HG02852 (cell line): ENCODE data around the gene SLC12A7.

Experiments used
- ATAC-seq: cut with Tn5 transposase; IDR thresholded peaks from one replicate; pipeline ENCODE4 v1.9.1; 2021; ENCODE audit warnings: mild to moderate bottlenecking, moderate library complexity; ENCODE audit not compliant: unreplicated experiment

SLC12A7 gene

DNA sequence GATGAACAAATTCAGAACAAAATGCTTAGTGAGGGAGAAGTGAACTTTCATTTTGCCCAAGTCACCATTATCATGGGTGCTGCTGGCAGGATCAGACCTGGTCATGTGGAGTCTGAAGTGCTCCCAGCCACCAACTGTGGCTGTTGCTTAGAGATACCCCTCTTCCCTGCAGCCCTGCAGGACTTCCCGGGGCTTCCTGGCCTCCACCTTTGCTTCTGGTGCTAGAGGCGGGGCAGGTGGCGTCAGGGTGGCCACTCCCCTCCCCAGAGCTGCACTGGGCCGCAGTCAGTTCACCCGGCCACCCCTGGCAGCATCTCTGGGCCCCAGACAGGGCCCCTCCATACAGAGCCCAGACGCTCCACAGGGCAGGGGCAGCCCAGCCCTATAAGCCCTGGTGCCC, 30.0 kb upstream of the SLC12A7 start:
- no peak for ATAC-seq

DNA sequence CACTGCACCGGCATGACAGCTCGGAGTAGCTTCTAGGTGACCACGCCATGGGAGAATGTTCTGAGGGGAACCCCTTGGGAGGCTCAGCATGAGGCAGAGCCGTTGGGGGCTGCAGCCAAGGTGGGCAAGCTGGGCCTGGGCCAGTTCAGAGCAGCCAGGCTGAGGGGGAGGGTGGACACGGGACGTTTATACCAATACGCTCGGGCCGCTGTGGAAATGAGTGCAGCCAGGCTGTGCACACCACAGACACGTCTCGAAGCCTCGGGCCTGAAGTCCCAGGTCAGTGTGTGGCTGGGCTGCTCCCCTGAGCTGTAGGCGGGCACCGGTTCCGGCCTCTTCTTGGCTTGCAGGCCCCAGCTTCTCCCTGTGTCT, 28.9 kb upstream of the SLC12A7 start:
- no peak for ATAC-seq

DNA sequence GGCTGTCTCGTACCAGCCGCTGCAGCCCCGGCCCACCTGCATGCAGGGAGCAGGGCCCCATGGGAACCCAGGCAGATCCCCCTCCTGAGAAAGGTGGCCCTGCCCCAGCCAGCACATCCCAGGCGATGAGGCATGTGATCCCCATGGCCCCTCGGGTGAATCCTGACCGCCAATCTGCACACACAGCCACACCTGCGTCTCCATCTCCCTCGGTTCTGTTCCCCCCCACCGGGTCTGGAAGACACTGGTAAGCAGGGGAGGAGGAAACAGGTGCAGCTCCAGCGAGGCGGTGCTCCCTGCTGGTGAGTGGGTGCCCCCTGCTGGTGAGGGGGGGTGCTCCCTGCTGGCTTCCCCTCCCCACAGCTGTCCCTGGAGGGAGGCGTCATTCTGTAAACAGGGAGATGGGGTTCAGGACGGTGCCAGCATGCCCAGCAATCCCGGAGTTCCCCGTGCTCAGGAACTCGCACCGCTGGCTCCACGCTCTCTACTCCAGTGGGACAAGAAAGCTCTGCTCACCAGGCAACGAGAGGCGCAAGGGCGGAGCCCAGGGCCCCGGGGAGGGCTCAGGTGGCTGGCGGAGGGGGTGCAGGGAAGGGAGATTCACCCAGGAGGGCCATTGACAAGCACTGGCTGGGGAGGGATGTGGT, 28.4 kb upstream of the SLC12A7 start:
- ATAC-seq: peak; percentile 67

DNA sequence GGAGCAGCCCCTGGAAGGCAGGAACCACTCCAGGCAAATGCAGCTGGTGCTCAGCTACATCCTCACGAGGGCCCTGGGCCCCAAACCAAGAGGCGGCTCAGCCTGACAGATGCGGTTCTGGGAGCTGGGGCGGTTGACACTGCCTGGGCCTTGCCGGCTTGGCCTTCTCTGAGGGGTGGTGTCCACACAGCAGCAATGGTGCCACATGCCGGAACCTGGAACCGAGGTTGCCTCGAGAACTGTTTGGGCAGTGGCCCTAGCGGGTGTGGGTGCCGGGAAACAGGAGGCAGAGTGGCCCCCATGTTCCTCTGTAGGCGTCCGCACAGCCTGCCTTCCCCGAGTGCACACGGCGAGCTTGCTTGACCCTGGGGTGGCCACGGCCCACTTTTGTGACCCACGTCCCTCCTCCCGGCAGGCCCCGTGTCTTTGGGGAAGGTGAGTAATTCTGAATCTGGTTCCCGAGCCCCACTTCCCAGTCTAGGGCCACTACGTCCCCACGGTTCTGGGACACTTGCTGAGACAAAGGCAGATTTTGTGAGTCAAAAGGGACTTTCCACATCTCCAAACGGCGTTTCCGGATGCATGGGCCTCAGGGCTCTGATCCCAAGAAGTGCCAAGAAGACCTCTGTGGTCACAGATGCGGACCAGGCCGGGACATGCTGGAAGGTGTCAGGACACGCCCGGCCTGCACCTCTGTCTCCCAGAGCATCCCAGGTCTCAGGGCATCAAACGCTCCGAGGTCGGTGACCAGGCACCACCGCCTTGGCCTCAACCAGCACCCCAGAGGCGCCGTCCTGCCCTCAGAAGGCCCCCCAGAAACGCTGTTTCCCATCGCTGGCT, 27.7 kb upstream of the SLC12A7 start:
- ATAC-seq: peak; percentile 13

DNA sequence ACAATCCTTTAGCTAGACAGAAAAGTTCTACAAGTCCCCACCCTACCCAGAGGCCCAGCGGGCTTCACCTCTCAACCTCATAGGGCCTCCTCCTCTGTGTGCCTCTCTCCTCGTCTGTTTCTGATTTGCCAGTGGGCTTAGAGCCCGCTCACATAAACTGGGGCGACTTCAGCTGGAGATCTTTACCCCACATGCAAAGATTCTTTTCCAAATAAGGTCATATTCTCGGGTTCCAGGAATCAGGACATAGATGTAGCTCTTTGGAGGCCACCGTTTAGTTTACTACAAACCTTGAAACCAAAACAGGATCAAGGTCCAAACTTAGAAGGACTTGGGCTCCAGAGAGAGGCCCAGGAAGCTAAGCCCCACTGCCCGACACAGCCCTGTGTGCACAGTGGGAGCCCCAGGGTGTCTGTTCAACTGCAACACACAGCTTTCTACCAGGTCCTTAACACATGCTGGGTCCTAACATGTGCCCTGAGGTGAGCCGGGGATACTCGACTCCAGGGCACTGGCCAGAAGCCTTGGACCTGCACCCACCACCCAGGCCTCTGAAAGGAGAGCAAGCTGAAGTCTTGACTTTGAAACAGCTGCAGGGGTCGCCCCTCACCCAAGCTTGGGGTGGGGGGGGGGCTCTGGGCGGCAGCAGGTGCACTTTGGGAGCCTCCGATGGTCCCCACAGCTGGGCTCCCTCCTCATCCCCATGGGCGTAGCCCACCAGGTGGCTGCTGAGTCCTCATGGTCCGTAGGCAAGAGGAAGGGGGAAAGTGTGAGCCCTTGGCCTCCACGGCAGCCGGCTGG, 26.8 kb upstream of the SLC12A7 start:
- ATAC-seq: no peak

DNA sequence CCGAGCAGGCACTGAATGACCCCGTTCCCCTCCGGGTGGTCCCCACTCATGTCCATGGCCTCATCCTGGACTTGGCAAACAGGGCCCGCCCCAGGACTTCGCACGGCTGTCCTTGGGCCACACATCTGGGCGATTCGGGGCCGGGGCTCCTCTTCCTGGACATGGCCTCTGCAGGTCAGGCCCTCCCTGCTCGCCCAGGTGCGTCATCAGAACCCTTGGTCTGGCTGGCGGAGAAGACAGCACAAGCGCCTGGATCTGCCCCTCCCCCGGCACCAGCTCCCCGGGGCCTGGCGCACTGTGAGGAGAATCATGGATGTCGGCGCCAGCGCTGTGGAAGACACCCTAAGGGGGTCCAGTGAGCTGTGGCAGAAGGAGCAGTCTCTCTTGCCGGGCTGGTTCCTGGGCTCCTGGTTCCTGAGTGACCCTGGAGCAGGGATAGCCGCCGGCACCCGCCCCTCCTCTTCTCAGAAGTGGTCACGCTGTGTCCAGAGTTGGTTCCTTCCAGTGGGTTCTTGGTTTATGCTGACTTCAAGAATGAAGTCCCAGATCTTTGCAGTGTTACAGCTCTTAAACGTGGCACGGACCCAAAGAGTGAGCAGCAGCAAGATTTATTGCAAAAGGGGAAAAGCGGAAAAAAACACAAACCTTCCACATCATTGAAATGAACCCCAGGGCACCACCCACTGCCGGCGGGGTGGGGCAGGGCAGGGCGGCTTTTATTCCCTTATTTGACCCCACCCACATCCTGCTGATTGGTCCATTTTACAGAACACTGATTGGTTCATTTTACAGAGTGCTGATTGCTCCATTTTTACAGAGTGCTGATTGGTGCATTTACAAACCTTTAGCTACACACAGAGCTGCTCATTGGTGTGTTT, 25.9 kb upstream of the SLC12A7 start:
- no peak for ATAC-seq

DNA sequence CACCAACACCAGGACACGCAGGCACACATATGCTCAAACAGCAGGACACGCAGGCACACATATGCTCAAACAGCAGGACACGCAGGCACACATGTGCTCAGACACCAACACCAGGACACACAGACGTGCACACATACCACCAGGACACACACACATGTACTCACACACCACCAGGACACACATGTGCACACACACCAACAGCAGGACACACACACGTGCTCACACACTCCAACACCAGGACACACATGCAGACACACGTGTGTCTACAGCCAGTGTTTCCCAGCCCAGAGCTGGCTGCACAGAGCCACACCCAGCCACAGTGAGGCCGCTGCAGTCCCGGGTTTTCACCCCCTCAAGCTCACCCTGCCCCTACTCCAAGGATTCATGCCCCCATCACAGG, 25.0 kb upstream of the SLC12A7 start:
- ATAC-seq: no peak

DNA sequence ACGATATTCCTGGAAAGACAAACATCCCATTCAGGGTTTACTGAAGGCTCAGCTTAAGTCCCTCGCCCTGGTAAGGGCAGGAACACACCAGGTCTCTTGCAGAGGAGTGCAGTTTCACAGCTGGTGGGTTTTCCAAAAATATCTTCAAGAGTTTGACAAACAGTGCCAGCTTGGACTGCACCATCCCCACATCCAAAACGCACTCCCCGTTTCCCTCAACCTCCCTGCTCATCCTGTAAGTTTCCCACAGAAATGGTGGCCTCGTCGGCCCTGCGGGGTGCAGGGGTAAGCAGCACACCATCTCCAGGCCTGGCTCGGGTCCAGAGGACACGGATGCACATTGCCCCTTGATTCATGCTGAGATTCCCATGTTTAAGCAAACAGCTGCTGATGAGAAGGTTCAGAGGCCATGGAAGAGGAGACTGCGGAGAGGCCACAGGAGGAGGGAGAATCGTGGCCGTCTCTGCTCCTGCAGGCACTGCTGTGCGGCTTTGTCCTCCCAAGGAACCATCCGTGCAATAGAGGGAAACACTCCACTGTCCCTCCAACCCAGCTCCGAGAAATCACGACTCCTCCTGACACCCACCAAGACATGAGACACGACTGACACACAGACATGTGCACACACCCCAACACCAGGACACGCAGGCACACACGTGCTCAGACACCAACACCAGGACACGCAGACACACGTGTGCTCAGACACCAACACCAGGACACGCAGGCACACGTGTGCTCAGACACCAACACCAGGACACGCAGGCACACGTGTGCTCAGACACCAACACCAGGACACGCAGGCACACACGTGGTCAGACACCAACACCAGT, 24.0 kb upstream of the SLC12A7 start:
- no peak for ATAC-seq

DNA sequence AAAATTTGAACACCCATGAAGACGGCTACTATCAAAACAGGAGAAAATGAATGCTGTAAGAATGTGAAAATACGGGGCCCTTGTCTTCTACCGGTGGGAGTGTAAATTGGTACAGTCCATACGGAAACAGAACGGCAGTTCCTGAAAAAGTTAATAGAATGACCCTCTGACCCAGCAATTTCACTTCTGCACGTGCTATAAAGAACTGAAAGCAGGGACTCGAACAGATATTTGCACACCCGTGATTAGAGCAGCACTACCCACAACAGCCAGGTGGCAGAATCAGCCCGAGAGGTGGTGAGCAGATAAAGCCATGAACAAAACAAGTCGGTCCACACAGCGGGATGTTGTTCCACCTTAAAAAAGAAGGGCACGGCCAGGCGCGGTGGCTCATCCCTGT, 22.6 kb upstream of the SLC12A7 start:
- ATAC-seq: peak; percentile 54

DNA sequence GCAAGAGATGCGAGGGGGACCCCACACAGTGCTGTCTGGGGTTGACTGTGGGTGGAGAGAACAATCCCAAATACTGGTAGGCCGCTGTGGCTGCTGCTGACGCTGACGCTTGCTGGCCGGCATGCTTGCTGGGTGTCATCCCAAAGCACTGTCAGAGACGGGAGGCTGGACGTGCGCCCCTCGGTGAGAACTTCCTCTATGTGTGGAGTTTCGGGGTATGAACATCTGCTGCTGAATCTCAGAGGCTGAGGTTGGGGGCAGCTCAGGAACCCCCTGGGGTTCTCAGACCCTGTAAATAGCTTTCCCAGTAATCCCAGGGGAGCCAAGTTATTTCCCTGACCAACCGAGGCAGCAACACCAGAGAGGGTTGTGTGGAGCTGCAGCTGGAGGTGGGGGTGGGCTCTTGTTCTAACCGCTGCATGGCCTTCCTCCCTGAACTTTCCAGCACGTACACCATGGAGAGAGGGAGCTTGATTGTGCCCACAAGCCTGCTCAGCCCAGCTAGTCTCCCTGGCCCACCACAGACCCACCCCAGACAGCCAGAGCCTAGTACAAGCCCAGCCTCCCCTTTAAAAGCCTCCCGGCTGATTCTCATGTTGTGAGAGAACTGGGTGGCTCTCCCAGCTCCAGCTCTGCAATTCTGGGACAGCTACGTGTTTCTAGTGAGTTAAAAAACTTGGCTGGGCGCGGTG, 21.8 kb upstream of the SLC12A7 start:
- no peak for ATAC-seq

DNA sequence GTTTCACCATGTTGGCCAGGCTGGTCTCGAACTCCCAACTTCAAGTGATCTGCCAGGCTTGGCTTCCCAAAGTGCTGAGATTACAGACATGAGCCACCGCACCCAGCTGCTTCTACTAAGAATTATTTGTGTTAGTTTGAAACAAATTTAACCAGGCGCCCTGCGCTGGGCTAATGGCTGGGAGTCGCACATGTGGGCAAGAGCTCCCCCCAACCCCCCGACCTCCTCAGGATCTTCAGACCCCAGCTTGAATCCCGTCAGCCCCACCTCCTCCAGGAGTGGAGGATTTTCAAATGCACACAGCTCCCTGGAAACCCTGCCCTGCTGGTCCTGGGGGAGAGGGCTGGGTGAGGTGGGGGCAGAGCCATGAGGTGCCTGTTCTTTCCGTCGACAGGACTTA, 21.2 kb upstream of the SLC12A7 start:
- ATAC-seq: no peak

DNA sequence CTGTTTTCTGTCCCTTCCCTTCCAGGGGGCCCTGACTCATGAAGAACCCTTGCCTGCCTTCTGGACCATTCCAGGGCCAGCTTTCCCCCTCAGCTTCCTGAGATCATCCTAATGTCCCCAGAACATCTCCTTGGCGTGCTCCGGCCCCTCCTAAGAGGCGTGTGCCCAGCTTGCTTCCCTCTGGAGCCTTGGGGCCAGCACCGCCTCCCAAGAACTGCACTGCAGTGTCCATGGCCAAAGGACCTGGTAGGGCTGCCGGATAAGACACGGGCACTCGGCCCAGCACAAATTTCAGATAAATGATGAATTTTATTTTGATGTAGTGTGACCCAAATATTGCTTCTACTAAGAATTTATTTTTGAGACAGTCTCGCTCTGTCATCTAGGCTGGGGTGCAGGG, 20.7 kb upstream of the SLC12A7 start:
- ATAC-seq: no peak

DNA sequence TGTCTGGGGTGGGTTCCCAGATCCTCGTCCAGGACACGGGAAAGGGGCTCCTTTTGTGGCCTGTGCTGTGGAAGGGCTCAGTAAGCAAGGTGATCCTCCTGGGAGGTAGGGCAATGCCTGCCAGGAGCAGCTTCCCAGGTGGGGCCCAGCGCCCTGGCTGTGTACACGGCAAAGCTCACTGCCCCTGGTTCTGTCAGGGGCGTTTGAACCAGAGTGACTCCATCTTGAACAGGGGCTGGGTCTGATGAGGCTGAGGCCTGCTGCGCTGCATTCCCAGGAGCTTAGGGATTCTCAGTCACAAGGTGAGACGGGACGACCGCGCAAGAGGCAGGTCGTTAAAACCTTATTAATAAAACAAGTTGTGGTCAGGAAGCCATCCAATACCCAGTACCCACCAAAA, 19.9 kb upstream of the SLC12A7 start:
- no peak for ATAC-seq

DNA sequence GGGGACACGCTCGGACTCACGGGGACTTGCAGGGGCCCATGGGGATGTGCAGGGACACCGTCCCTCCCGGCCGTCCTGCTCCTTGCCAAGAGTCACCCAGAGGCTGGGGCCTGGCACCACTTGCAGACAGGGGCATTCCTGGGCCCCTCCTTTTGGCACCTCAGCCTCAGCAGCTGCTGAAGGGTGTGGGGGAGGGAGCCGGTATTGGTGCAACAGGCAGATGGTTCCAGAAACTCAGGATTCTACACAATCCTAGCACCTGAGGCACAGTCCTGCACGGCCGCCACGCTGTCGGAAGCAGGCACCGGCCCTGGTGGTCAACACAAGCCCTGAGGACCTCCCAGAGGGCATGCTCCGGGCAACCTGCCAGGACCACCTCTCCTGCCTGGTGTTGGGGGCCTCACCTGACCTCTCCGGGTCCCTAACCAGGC, 19.3 kb upstream of the SLC12A7 start:
- ATAC-seq: no peak

DNA sequence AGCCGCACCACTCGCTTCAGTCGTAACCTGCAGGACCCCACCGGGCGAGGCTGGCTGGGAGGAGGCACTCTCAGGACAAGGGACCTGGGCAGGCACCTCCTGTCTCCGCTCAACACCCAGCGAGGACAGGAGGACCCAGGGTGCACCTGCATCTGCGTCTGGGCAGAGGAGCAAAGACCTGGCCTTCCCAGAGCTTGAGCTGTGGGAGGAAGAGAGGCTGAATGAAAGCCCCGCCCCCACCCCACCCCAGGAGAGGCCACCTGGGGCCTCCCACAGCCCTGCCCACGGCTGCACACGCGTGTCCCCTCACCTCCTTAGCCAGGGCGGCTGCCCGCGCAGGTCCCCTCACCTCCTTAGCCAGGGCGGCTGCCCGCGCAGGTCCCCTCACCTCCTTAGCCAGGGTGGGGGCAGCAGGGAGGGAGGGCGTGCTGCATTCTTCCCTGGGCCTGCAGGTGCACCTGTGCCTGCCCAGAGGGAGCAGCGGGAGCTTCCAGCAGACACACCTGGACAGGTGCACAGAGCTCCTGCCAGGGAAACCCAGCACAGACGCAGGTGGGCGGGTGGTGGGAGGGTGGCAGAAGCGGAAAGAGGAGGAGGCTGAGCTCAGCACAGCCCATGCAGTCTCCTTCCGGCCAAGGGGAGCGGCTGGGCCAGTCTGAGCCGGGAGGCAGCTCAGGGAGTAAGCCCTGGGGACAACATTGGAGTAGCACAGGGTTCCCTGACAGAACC, 18.5 kb upstream of the SLC12A7 start:
- no peak for ATAC-seq

DNA sequence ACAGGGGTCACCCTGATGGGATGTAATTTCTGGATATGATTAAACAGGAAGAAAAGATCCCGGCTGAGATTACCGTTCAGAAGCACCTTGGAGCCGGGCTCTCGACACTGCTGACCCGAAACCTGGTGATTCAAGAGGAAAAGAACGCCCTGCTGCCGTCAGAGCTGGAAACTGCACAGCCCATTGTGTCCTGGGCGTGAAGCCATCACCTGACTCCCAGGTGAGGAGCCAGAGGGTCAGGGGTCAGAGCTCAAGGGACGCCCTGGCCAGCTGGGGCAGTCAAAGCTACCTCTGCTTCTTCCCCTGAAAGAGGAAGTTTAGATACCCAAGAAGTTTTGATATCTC, 17.8 kb upstream of the SLC12A7 start:
- ATAC-seq: no peak

DNA sequence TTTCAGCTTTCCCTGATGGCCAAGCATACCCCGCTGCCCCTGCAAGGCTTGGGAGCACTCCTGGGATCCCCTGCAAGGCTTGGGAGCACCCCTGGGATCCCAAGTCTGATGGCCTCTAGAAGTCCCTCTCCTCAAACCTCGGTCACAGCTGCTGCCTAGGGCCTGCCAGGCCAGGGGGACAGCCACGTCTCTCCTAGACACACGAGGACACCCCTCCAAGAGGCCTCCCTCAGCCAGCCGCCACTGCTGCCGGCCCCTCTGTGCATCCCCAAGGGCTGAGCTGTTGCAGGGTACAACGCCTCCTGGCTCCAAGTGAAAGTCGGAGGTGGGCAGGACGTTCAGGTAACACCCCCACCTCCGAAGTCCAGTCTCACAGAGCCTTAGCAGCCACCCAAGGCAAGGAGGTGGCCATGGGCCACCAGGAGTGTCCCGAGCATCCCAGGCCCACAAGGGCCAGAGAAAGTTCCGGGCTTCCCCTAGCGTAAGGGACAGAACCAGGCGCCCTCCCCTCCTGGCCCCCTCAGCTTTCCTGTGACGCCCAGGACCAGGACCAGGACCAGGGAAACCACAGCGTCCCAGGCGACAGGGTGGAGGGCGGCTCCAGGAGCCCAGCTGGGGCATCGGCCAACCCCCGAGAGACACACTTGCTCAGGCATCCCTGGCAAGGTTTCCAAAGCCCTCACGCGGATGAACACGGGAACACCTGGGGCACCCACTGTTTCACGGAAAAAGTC, 17.3 kb upstream of the SLC12A7 start:
- no peak for ATAC-seq
